Stimulated activated CD4-positive, alpha-beta T cell treated with anti-CD3 and anti-CD28 coated beads, Interleukin-1b, Interleukin-23, amount 100 ng/mL, for 1 hour (primary cell): Measurements from ENCODE around the gene MTSS2.
"Not testable (repeated sequence)": the region's sequence is repeated elsewhere in the genome, so short reads cannot be mapped to it uniquely, and the experiment has no call there.

Experiments
- DNase-seq, 2 donors: peaks; one replicate each; pipeline ENCODE4 v3.0.0-alpha.2; 2020; ENCODE audit warnings: low read depth in 2 of 2

Gene MTSS2

GRCh38 chr16:70674221-70675014 lies 11.4 kb downstream of the MTSS2 start:
- DNase-seq, result no peak

- not testable (repeated sequence) for DNase-seq
These were observed 14.9 kb downstream of the MTSS2 start for GRCh38 chr16:70670938-70671337.

GRCh38 chr16:70670175-70670574 lies 15.7 kb downstream of the MTSS2 start:
- DNase-seq, result no peak

- DNase-seq, result no peak
These were observed 19.8 kb downstream of the MTSS2 start for GRCh38 chr16:70665806-70666735.

GRCh38 chr16:70665113-70665694 lies 20.6 kb downstream of the MTSS2 start:
- DNase-seq, result no peak

GRCh38 chr16:70664325-70665112 lies 21.3 kb downstream of the MTSS2 start:
- no peak for DNase-seq

- no peak for DNase-seq
These were observed 22.1 kb downstream of the MTSS2 start for GRCh38 chr16:70663524-70664324.

GRCh38 chr16:70662991-70663523 lies 22.8 kb downstream of the MTSS2 start:
- no peak for DNase-seq

GRCh38 chr16:70661918-70662641 lies 23.8 kb downstream of the MTSS2 start:
- DNase-seq, result no peak

GRCh38 chr16:70661534-70661917 lies 24.3 kb downstream of the MTSS2 start:
- DNase-seq, result no peak

GRCh38 chr16:70660672-70661350 lies 25.0 kb downstream of the MTSS2 start:
- DNase-seq, result no peak

- DNase-seq, result no peak
These were observed 25.7 kb downstream of the MTSS2 start for GRCh38 chr16:70659953-70660671.

GRCh38 chr16:70659546-70659945 lies 26.3 kb downstream of the MTSS2 start:
- no peak for DNase-seq

GRCh38 chr16:70658921-70659320 lies 26.9 kb downstream of the MTSS2 start:
- DNase-seq, result no peak

- DNase-seq, result no peak
These were observed 27.9 kb downstream of the MTSS2 start for GRCh38 chr16:70657956-70658355.

- no peak for DNase-seq
These were observed 29.1 kb downstream of the MTSS2 start for GRCh38 chr16:70656712-70657263.

GRCh38 chr16:70656065-70656711 lies 29.7 kb downstream of the MTSS2 start:
- no peak for DNase-seq
